HFF-Myc (cell line): ENCODE data around the gene BOD1.

Source experiments
- DNase-seq: peaks from one replicate; pipeline ENCODE4 v3.0.0-alpha.2; 2011; ENCODE audit warnings: low read depth; ENCODE audit errors: extremely low read depth
- H3K4me3 ChIP-seq: replicated peaks from 2 replicates; pipeline ENCODE4 v1.5.1; 2011; ENCODE audit warnings: low read depth, mild to moderate bottlenecking, control low read depth, low read length
- TF ChIP-seq, protein P1 (sequence below): IDR thresholded peaks from 2 replicates; pipeline ENCODE4 v1.5.1; 2012; ENCODE audit warnings: mild to moderate bottlenecking, low read depth, low read length, control low read depth; ENCODE audit errors: missing control alignments

Gene BOD1

DNA sequence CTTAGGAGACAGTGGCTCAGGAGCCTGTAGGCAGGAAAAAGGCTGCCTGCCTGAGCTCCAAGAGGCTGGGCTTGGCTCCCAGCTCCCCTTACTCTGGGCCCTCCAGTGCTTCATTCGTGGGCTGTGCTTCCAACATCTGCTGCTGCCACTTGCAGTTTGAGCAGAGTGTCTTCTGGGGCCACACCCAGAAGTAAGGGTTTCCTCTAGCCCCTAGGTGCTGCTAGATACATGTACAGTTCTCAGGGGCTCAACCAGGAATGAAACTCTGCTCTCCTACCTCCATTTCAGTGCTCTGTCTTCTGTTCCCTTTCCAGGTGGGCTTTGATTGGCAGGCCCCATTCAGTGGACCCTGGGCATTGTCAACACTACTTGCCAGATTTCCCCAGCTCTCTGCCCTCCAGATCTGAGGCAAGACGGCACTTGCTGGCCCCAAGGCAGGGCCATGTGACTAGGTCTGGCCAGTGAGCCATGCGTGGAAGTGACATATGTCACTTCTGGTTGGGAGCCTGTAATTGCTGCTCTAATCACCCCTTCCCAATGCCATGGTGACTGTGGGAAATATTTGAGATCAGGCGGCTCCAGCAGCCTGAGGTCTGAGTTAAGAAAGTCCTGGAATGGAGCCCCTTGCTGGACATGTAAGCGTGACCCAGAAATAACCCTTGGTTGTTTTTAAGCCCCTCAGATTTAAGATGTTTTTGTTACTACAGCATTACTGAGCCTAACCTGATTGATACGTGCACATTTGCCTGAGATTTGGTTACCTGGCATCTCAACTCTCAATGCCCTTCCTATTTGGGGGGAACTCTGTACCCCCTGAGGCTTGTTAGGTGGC, 9.4 kb upstream of the BOD1 start:
- DNase-seq = no peak
- H3K4me3 ChIP-seq = no peak overlapping the region
- TF ChIP-seq, protein P1, sequence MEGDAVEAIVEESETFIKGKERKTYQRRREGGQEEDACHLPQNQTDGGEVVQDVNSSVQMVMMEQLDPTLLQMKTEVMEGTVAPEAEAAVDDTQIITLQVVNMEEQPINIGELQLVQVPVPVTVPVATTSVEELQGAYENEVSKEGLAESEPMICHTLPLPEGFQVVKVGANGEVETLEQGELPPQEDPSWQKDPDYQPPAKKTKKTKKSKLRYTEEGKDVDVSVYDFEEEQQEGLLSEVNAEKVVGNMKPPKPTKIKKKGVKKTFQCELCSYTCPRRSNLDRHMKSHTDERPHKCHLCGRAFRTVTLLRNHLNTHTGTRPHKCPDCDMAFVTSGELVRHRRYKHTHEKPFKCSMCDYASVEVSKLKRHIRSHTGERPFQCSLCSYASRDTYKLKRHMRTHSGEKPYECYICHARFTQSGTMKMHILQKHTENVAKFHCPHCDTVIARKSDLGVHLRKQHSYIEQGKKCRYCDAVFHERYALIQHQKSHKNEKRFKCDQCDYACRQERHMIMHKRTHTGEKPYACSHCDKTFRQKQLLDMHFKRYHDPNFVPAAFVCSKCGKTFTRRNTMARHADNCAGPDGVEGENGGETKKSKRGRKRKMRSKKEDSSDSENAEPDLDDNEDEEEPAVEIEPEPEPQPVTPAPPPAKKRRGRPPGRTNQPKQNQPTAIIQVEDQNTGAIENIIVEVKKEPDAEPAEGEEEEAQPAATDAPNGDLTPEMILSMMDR = no peak

DNA sequence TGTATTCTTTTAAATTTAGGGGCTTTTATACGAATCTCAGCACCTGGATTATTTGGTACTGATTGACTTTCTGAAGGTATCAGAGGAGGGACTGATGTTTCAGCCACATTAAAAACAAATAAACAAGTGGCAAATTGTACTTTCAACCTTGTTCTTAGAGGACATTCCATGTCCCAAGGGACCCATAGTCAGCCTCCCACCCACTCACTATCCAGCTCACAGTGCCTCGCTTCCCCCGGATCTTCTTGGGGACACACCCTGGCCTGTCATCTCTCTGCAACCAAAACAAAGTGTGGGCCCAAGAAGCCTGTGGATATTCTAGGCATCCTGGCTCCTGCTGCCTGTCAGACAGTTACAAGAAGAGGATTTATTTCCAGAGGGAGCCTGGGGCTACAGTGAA, 8.8 kb upstream of the BOD1 start:
- no peak for DNase-seq
- TF ChIP-seq, protein P1 = no peak

GRCh38 chr5:173624282-173624681, 7.8 kb upstream of the BOD1 start:
- TF ChIP-seq, protein P1 = no peak
- DNase-seq = no peak
- no peak overlapping the region for H3K4me3 ChIP-seq

More for the DNA sequence above, 8.8 kb upstream of the BOD1 start:
- no peak overlapping the region for H3K4me3 ChIP-seq

DNA sequence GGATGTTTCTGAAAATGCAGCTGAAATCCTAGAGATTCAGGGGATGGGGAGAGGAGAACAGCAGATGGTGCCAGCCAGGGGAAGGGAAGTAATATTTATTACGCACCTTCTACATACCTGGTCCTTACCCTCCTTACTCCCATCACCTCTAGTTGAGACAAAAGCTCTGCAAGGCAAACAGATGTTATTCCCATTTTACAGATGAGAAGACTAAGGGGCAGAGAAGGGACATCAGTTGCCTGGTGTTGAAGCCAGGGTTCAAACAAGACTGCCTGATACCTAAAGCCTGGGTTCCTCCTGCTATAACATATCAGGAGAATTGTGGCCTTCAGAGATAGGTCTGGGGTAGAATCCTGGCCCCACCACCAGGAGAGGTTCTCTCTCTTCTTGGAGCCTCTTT, 7.3 kb upstream of the BOD1 start:
- no peak overlapping the region for H3K4me3 ChIP-seq
- no peak for DNase-seq
- TF ChIP-seq, protein P1 = no peak

GRCh38 chr5:173623296-173623771, 6.9 kb upstream of the BOD1 start:
- no peak overlapping the region for H3K4me3 ChIP-seq
- DNase-seq = no peak
- TF ChIP-seq, protein P1 = no peak

GRCh38 chr5:173622183-173623047, 6.0 kb upstream of the BOD1 start:
- TF ChIP-seq, protein P1 = no peak
- DNase-seq = no peak
- H3K4me3 ChIP-seq = no peak overlapping the region
